Measurements from ENCODE around the gene FABP7. TPM values are rescaled to one million over a fixed set of nuclear protein-coding genes. Genes with fewer than 3 reads are reported as not detected.

The FABP7 gene
- total RNA-seq = not detected in 2 replicates

DNA sequence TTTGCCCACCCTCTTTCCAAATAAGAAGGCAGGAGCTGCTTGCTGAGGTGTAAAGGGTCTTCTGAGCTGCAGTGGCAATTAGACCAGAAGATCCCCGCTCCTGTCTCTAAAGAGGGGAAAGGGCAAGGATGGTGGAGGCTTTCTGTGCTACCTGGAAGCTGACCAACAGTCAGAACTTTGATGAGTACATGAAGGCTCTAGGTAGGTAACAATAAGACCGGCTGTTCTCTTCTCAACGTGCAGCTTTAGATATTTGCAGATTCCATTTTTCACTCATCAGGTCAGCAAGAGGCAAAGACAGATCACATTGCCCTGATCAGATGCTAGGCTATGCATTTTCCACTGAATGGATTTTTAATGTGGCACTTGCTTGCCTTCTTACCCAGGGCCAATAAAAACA is at the start of gene FABP7:
Gene FABP7 (plus strand): TSS at position 50 of the 400 bp plus-strand sequence. CDS start 79 bp downstream, at position 129.

DNA sequence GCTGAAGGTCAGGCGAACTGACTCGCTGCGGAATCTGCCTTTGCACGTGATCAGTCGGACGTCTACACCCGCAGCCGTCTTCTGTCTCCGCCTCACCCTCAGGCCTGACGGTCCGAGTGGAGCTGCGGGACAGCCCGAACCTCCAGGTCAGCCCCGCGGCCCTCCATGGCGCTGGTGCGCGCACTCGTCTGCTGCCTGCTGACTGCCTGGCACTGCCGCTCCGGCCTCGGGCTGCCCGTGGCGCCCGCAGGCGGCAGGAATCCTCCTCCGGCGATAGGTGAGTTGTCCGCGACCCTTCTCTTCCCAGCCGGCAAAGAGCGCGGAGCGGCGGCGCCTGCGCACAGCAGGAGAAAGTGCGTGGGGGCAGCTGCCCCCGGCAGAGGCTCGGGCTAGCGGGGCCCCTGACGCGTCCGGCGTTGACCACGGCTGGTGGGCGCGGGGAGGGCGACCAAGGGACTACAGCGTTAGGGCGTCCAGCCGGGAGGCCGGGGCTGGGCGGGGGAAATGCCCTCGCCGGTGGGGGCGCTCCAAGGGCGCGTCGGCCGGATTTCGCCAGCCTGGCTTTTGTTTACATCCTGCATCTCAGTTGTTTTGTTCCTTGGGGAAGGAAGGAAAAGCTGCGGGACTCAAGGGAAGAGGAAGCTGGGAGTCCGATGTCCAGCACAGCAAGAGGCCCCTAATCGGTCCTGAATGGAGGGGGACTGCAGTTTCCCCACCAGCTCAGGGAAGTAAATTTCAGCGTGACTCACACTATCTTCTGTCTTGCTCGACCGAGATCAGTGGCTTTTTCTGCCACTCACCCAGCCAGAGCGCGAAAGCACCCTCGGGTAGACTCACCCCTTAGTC is 9.9 kb downstream of the FABP7 start, which contains the start of gene SMPDL3A:
Gene SMPDL3A (plus strand): TSS at position 77 of the 846 bp plus-strand sequence. CDS start 89 bp downstream, at position 166.

Small RNA genes within 50 kb of the gene (small RNA-seq; reads per million reads assigned to genes)
- 0.16 reads per million for gene RN7SL564P (ENCODE audit: low replicate concordance)

Other genes with a start within 250 kb of the FABP7 start
- 45.0 and 45.7 TPM in 2 replicates for gene PKIB, start 169.3 kb upstream of the FABP7 start, total RNA-seq
- gene SMPDL3A, start 9.5 kb downstream of the FABP7 start, total RNA-seq = 11.5 and 62.4 TPM in 2 replicates
- not detected in 2 replicates for gene CLVS2, start 216.5 kb downstream of the FABP7 start, total RNA-seq